ENCODE measurements around the gene PATE4.

PATE4 gene

GRCh38 chr11:125886997-125887372 is 53.9 kb downstream of the PATE4 start:
- DNase-seq = peak; percentile 16
- H3K79me2 ChIP-seq (ENCODE audit: insufficient read depth, low read length) = peaks cover 13% of the 10 kb centered on the region; the same call in 1 of the 2 replicates
- peak overlapping the region; percentile 85; the same call in 1 of the 2 replicates for H2AFZ ChIP-seq (ENCODE audit: low read depth, low read length)
- ATAC-seq (ENCODE audit: insufficient read depth, low read depth) = no peak; the same call in 2 of the 3 replicates
- no peaks in the 10 kb centered on the region for H3K27me3 ChIP-seq (ENCODE audit: insufficient read depth, low read length, poor library complexity)
- H3K4me1 ChIP-seq (ENCODE audit: insufficient read depth, low read length) = peaks cover 35% of the 10 kb centered on the region
- H3K4me3 ChIP-seq (ENCODE audit: low read depth in 1 of 2, low read length in 2 of 2) = peak overlapping the region in 1 of 2 experiments; percentile 69; a peak in 2 of 4 replicates
- TF ChIP-seq CTCF (IDR thresholded peaks at IDR 0.05; ENCODE audit: borderline replicate concordance, extremely low read depth, low read length, poor library complexity, severe bottlenecking) (no peak), EZH2 (IDR thresholded peaks at IDR 0.05; ENCODE audit: borderline replicate concordance, low read depth, low read length, severe bottlenecking) (no peak)
- no peaks in the 10 kb centered on the region for H4K20me1 ChIP-seq (ENCODE audit: insufficient read depth, low read length)
- H3K9ac ChIP-seq (ENCODE audit: low read depth, low read length) = peak overlapping the region; percentile 83; the same call in 1 of the 2 replicates
- H3K4me2 ChIP-seq (ENCODE audit: insufficient read depth, low read length) = peak overlapping the region; percentile 68
- H3K9me3 ChIP-seq (ENCODE audit: insufficient read depth, low read length, severe bottlenecking) = peaks cover 2% of the 10 kb centered on the region
- peaks cover 5% of the 10 kb centered on the region; the same call in 1 of the 2 replicates for H3K36me3 ChIP-seq (ENCODE audit: insufficient read depth, low read length)
- peak overlapping the region; percentile 24; the same call in 1 of the 2 replicates for H3K27ac ChIP-seq (ENCODE audit: low read length)

GRCh38 chr11:125887373-125888324 is 54.5 kb downstream of the PATE4 start, which contains the start of gene HYLS1:
Gene HYLS1 (plus strand): TSS chr11:125887668. CDS start chr11:125899369, 11,701 bp downstream.
- ATAC-seq (ENCODE audit: insufficient read depth, low read depth) (peak; percentile 91), DNase-seq (peak; percentile 94)
- Histone ChIP-seq H2AFZ (ENCODE audit: low read depth, low read length) (peak within 1 kb of the TSS; percentile 85), H3K79me2 (ENCODE audit: insufficient read depth, low read length) (peaks cover 13% of the 10 kb centered on the region; the same call in 1 of the 2 replicates), H3K27me3 (ENCODE audit: insufficient read depth, low read length, poor library complexity) (no peaks in the 10 kb centered on the region), H3K4me2 (ENCODE audit: insufficient read depth, low read length) (peak within 1 kb of the TSS; percentile 68), H4K20me1 (ENCODE audit: insufficient read depth, low read length) (no peaks in the 10 kb centered on the region), H3K36me3 (ENCODE audit: insufficient read depth, low read length) (peaks cover 11% of the 10 kb centered on the region; the same call in 1 of the 2 replicates), H3K4me3 (ENCODE audit: low read depth in 1 of 2, low read length in 2 of 2) (peak within 1 kb of the TSS; percentile 33 to 69), H3K4me1 (ENCODE audit: insufficient read depth, low read length) (peaks cover 35% of the 10 kb centered on the region), H3K9me3 (ENCODE audit: insufficient read depth, low read length, severe bottlenecking) (peaks cover 2% of the 10 kb centered on the region), H3K27ac (ENCODE audit: low read length) (peak within 1 kb of the TSS; percentile 83), H3K9ac (ENCODE audit: low read depth, low read length) (peak within 1 kb of the TSS; percentile 83)
- TF ChIP-seq CTCF (IDR thresholded peaks at IDR 0.05; ENCODE audit: borderline replicate concordance, extremely low read depth, low read length, poor library complexity, severe bottlenecking) = peak; percentile 34
- no peak for TF ChIP-seq EZH2 (IDR thresholded peaks at IDR 0.05; ENCODE audit: borderline replicate concordance, low read depth, low read length, severe bottlenecking)

Data from DND-41 (cell line).